Upper lobe of left lung (tissue), 4 donors: ENCODE results near the gene CALB2.

Experiments
- EP300 ChIP-seq, 4 donors: sonication (generic); formaldehyde crosslinking; IDR thresholded peaks; one replicate each; pipeline ENCODE4 v1.5.1; 2017; ENCODE audit warnings: antibody characterized with exemption in 4 of 4, control low read depth in 2 of 4
- POLR2A ChIP-seq, 4 donors: fragments of 450-650 bp; IDR thresholded peaks; one replicate each; pipeline ENCODE4 v1.5.1; 2016 to 2017; ENCODE audit warnings: antibody characterized with exemption in 4 of 4, mild to moderate bottlenecking in 2 of 4

GRCh38 chr16:71399801-71400563 lies 41.5 kb downstream of the CALB2 start:
- TF ChIP-seq POLR2A (IDR thresholded peaks at IDR 0.05) (no peak), EP300 (IDR thresholded peaks at IDR 0.05) (no peak)
